Esophagus muscularis mucosa (tissue), 4 donors: ENCODE measurements around the gene ROPN1B. TPM values are rescaled to one million over a fixed set of nuclear protein-coding genes. Genes with fewer than 3 reads are reported as not detected.

Source experiments
- DNase-seq: peaks from one replicate; pipeline ENCODE4 v3.0.0-alpha.2; 2017; ENCODE audit errors: extremely low spot score
- H3K27ac ChIP-seq, 4 donors: fragments of 200-600 bp; sonication (generic); replicated peaks in 1 of 4; 1 replicate in 3 of 4; 2 replicates in 1 of 4; pipeline ENCODE4 v1.5.1; 2016 to 2019; ENCODE audit warnings: mild to moderate bottlenecking in 1 of 4
- H3K27me3 ChIP-seq, 4 donors: fragments of 200-600 bp; sonication (generic); one replicate each; pipeline versions ENCODE4 v1.5.1 to v1.6.0; 2016 to 2019
- H3K36me3 ChIP-seq, 4 donors: fragments of 200-600 bp; sonication (generic); one replicate each; pipeline ENCODE4 v1.5.1; 2016 to 2019
- H3K4me1 ChIP-seq, 4 donors: fragments of 200-600 bp; sonication (generic); one replicate each; pipeline ENCODE4 v1.5.1; 2016 to 2019
- H3K4me3 ChIP-seq, 4 donors: fragments of 200-600 bp; sonication (generic); 1 replicate in 2 of 4; 2 replicates in 2 of 4; pipeline ENCODE4 v1.5.1; 2016 to 2019; ENCODE audit warnings: mild to moderate bottlenecking in 4 of 4, moderate library complexity in 1 of 4
- H3K9me3 ChIP-seq, 4 donors: fragments of 200-600 bp; sonication (generic); 1 replicate in 3 of 4; 2 replicates in 1 of 4; pipeline ENCODE4 v1.5.1; 2016 to 2019
- CTCF ChIP-seq, 3 experiments: fragments of 200-600 bp in 2 of 3; fragments of 450-650 bp in 1 of 3; sonication (generic) in 2 of 3; IDR thresholded peaks; one replicate each; pipeline ENCODE4 v1.5.1; 2017 to 2019; ENCODE audit warnings: antibody characterized with exemption in 3 of 3, mild to moderate bottlenecking in 2 of 3, moderate library complexity in 1 of 3
- EP300 ChIP-seq: sonication (generic); formaldehyde crosslinking; IDR thresholded peaks from one replicate; pipeline ENCODE4 v1.6.1; 2017; ENCODE audit warnings: antibody characterized with exemption
- POLR2A ChIP-seq: fragments of 450-650 bp; IDR thresholded peaks from one replicate; pipeline ENCODE4 v1.6.1; 2017; ENCODE audit warnings: antibody characterized with exemption, moderate library complexity, mild to moderate bottlenecking, low read depth
- POLR2AphosphoS5 ChIP-seq, 2 donors: sonication (generic); formaldehyde crosslinking; IDR thresholded peaks; one replicate each; pipeline ENCODE4 v1.6.1; 2017; ENCODE audit warnings: antibody characterized with exemption in 2 of 2
- WGBS: methylation state at CpG from one replicate; pipeline ENCODE4 v1.1.5; 2018; 5-methylcytosine and 5-hydroxymethylcytosine counted together
- intact Hi-C: fragments of 100-400 bp; cut with DNase I; formaldehyde crosslinking; loops from one replicate; pipeline ENCODE4 v1.15.1; 2023
- total RNA-seq, 4 donors: library from RNA; depleted of rRNA; stranded (reverse); fragments of >200 nt; gene quantifications; one replicate each; pipeline versions ENCODE4 v1.1.0 to v1.2.1, GENCODE V29; 2016

The ROPN1B gene
- total RNA-seq, 4 donors from 2014 or later = 0.52 TPM; not detected in 3

GRCh38 chr3:126021224-126021623 lies 52.2 kb downstream of the ROPN1B start:
- Histone ChIP-seq H3K9me3 (no peaks in the 10 kb centered on the region), H3K4me3 (no peak overlapping the region), H3K27me3 (no peaks in the 10 kb centered on the region), H3K36me3 (peaks cover 8 to 73% (median 48%) of the 10 kb centered on the region in 4 donors), H3K4me1 (peaks cover 0 to 4% (median 0%) of the 10 kb centered on the region in 4 donors), H3K27ac (no peak overlapping the region)
- intact Hi-C loops = no loop called here
- 84% methylated on average over 5 of the region's 5 CpGs for whole genome bisulfite sequencing
- DNase-seq = no peak
- TF ChIP-seq CTCF (IDR thresholded peaks at IDR 0.05) = no peak
- no peak for TF ChIP-seq EP300
- no peak for TF ChIP-seq POLR2A
- no peak for TF ChIP-seq POLR2AphosphoS5 (IDR thresholded peaks at IDR 0.05)

GRCh38 chr3:126021702-126022101 lies 52.7 kb downstream of the ROPN1B start:
- no peaks in the 10 kb centered on the region for H3K27me3 ChIP-seq
- WGBS = 90% methylated on average over 1 of the region's 1 CpG
- H3K27ac ChIP-seq = no peak overlapping the region
- H3K4me1 ChIP-seq = peaks cover 0 to 4% (median 0%) of the 10 kb centered on the region in 4 donors
- TF ChIP-seq EP300 (no peak), POLR2A (no peak), POLR2AphosphoS5 (IDR thresholded peaks at IDR 0.05) (no peak), CTCF (IDR thresholded peaks at IDR 0.05) (no peak)
- peak; percentile 70 for DNase-seq
- H3K9me3 ChIP-seq = no peaks in the 10 kb centered on the region
- H3K36me3 ChIP-seq = peaks cover 8 to 73% (median 44%) of the 10 kb centered on the region in 4 donors
- H3K4me3 ChIP-seq = no peak overlapping the region
- intact Hi-C loops = no loop called here

GRCh38 chr3:126022741-126023359 lies 53.9 kb downstream of the ROPN1B start:
- Histone ChIP-seq H3K4me1 (peaks cover 0 to 3% (median 0%) of the 10 kb centered on the region in 4 donors), H3K27me3 (no peaks in the 10 kb centered on the region), H3K36me3 (peaks cover 8 to 71% (median 43%) of the 10 kb centered on the region in 4 donors), H3K4me3 (no peak overlapping the region), H3K9me3 (peaks cover 0 to under 1% (median 0%) of the 10 kb centered on the region in 4 donors), H3K27ac (no peak overlapping the region)
- DNase-seq = peak; percentile 80
- 94% methylated on average over 6 of the region's 10 CpGs for WGBS
- no peak for TF ChIP-seq POLR2AphosphoS5 (IDR thresholded peaks at IDR 0.05)
- intact Hi-C loops = no loop called here

GRCh38 chr3:126023390-126023789 lies 54.4 kb downstream of the ROPN1B start:
- intact Hi-C loops = no loop called here
- Histone ChIP-seq H3K9me3 (peaks cover 0 to 6% (median 4%) of the 10 kb centered on the region in 4 donors), H3K4me3 (no peak overlapping the region), H3K27ac (no peak overlapping the region), H3K36me3 (peaks cover 8 to 77% (median 46%) of the 10 kb centered on the region in 4 donors), H3K4me1 (no peaks in the 10 kb centered on the region), H3K27me3 (no peaks in the 10 kb centered on the region)
- no peak for DNase-seq
- 20% methylated on average over 1 of the region's 10 CpGs for WGBS
- TF ChIP-seq POLR2AphosphoS5 (IDR thresholded peaks at IDR 0.05) (no peak), POLR2A (no peak), EP300 (no peak), CTCF (IDR thresholded peaks at IDR 0.05) (no peak)

- WGBS = 94% methylated on average over 9 of the region's 9 CpGs
- H3K36me3 ChIP-seq = peaks cover 8 to 84% (median 50%) of the 10 kb centered on the region in 4 donors
- H3K4me1 ChIP-seq = no peaks in the 10 kb centered on the region
- H3K9me3 ChIP-seq = peaks cover 0 to 8% (median 5%) of the 10 kb centered on the region in 4 donors
- no peak overlapping the region for H3K4me3 ChIP-seq
- no peaks in the 10 kb centered on the region for H3K27me3 ChIP-seq
- peak; percentile 75 for DNase-seq
- H3K27ac ChIP-seq = no peak overlapping the region
- intact Hi-C loops = no loop called here
- TF ChIP-seq CTCF (IDR thresholded peaks at IDR 0.05) (no peak), EP300 (no peak), POLR2A (no peak), POLR2AphosphoS5 (IDR thresholded peaks at IDR 0.05) (no peak)
Observed at GRCh38 chr3:126024049-126024854, 55.3 kb downstream of the ROPN1B start.
